ENCODE results near the gene RGL2. TPM values are rescaled to one million over a fixed set of nuclear protein-coding genes. Genes with fewer than 3 reads are reported as not detected.
"Not testable (repeated sequence)": the region's sequence is repeated elsewhere in the genome, so short reads cannot be mapped to it uniquely, and the experiment has no call there.

Gene RGL2
- 26.3 TPM for polyA plus RNA-seq (2012; ENCODE audit: insufficient read depth, insufficient read length)

- H3K4me3 ChIP-seq (ENCODE audit: low read length): peak within 1 kb of the TSS; percentile 89
- DNase-seq (ENCODE audit: low read depth, low spot score): no peak
Measured at GRCh38 chr6:33298773-33299236, at the start of gene RGL2. TSS of gene RGL2 (minus strand) at chr6:33298942. CDS start at chr6:33298610, 332 bp downstream.

GRCh38 chr6:33347816-33348215, 49.1 kb upstream of the RGL2 start:
- no peak overlapping the region for H3K4me3 ChIP-seq (ENCODE audit: low read length)
- no peak for DNase-seq (ENCODE audit: low read depth, low spot score)

GRCh38 chr6:33346972-33347371, 48.2 kb upstream of the RGL2 start:
- DNase-seq (ENCODE audit: low read depth, low spot score); H3K4me3 ChIP-seq (ENCODE audit: low read length): not testable (repeated sequence)

- peak; percentile 95 for DNase-seq (ENCODE audit: low read depth, low spot score)
- H3K4me3 ChIP-seq (ENCODE audit: low read length): peak overlapping the region; percentile 42
Measured at GRCh38 chr6:33344701-33345697, 46.3 kb upstream of the RGL2 start.

GRCh38 chr6:33343953-33344611, 45.3 kb upstream of the RGL2 start:
- DNase-seq (ENCODE audit: low read depth, low spot score): peak; percentile 96
- peak overlapping the region; percentile 42 for H3K4me3 ChIP-seq (ENCODE audit: low read length)

GRCh38 chr6:33343606-33343952, 44.8 kb upstream of the RGL2 start:
- H3K4me3 ChIP-seq (ENCODE audit: low read length); DNase-seq (ENCODE audit: low read depth, low spot score): not testable (repeated sequence)

- H3K4me3 ChIP-seq (ENCODE audit: low read length): no peak overlapping the region
- DNase-seq (ENCODE audit: low read depth, low spot score): no peak
Measured at GRCh38 chr6:33339193-33339592, 40.5 kb upstream of the RGL2 start.

GRCh38 chr6:33336495-33336894, 37.8 kb upstream of the RGL2 start:
- DNase-seq (ENCODE audit: low read depth, low spot score): no peak

GRCh38 chr6:33335916-33336315, 37.2 kb upstream of the RGL2 start:
- DNase-seq (ENCODE audit: low read depth, low spot score): no peak
- no peak overlapping the region for H3K4me3 ChIP-seq (ENCODE audit: low read length)

More at GRCh38 chr6:33336495-33336894, 37.8 kb upstream of the RGL2 start:
- H3K4me3 ChIP-seq (ENCODE audit: low read length): no peak overlapping the region

GRCh38 chr6:33333666-33334065, 34.9 kb upstream of the RGL2 start:
- no peak overlapping the region for H3K4me3 ChIP-seq (ENCODE audit: low read length)
- no peak for DNase-seq (ENCODE audit: low read depth, low spot score)

GRCh38 chr6:33330736-33331135, 32.0 kb upstream of the RGL2 start:
- DNase-seq (ENCODE audit: low read depth, low spot score): no peak
- no peak overlapping the region for H3K4me3 ChIP-seq (ENCODE audit: low read length)

GRCh38 chr6:33329058-33329457, 30.3 kb upstream of the RGL2 start:
- no peak for DNase-seq (ENCODE audit: low read depth, low spot score)
- no peak overlapping the region for H3K4me3 ChIP-seq (ENCODE audit: low read length)

- DNase-seq (ENCODE audit: low read depth, low spot score): no peak
- peak overlapping the region; percentile 95 for H3K4me3 ChIP-seq (ENCODE audit: low read length)
Measured at GRCh38 chr6:33324125-33324524, 25.4 kb upstream of the RGL2 start.

- no peak for DNase-seq (ENCODE audit: low read depth, low spot score)
- peak overlapping the region; percentile 95 for H3K4me3 ChIP-seq (ENCODE audit: low read length)
Measured at GRCh38 chr6:33323623-33323948, 24.8 kb upstream of the RGL2 start.

GRCh38 chr6:33321227-33321626, 22.5 kb upstream of the RGL2 start:
- peak overlapping the region; percentile 95; the same call in 1 of the 2 replicates for H3K4me3 ChIP-seq (ENCODE audit: low read length)

GRCh38 chr6:33320315-33321181, 21.8 kb upstream of the RGL2 start:
- no peak overlapping the region for H3K4me3 ChIP-seq (ENCODE audit: low read length)
- no peak for DNase-seq (ENCODE audit: low read depth, low spot score)

More at GRCh38 chr6:33321227-33321626, 22.5 kb upstream of the RGL2 start:
- no peak for DNase-seq (ENCODE audit: low read depth, low spot score)

GRCh38 chr6:33319939-33320314, 21.2 kb upstream of the RGL2 start:
- H3K4me3 ChIP-seq (ENCODE audit: low read length): no peak overlapping the region
- DNase-seq (ENCODE audit: low read depth, low spot score): no peak

- peak overlapping the region; percentile 81 for H3K4me3 ChIP-seq (ENCODE audit: low read length)
- no peak for DNase-seq (ENCODE audit: low read depth, low spot score)
Measured at GRCh38 chr6:33318426-33319073, 19.8 kb upstream of the RGL2 start.

Measured in Jurkat, Clone E6-1 (cell line).